Measurements from ENCODE around the gene ZC3H7B. TPM values are rescaled to one million over a fixed set of nuclear protein-coding genes. Genes with fewer than 3 reads are reported as not detected.

Gene ZC3H7B
- polyA plus RNA-seq, 10 donors = 33.7 to 52.2 (median 38.5) TPM

Other genes starting within 250 kb of the ZC3H7B start
- 10 to 100 TPM; 28.4 to 47.6 (median 37.0) TPM for gene EP300, start 208.9 kb upstream of the ZC3H7B start, polyA plus RNA-seq (ENCODE audit: insufficient read length in 10 of 10)
- 10 to 100 TPM; 12.2 to 16.9 (median 14.0) TPM for gene L3MBTL2, start 96.2 kb upstream of the ZC3H7B start, polyA plus RNA-seq (ENCODE audit: insufficient read length in 10 of 10)
- 1 to 10 TPM; 3.0 to 4.3 (median 3.6) TPM for gene CHADL, start 60.6 kb upstream of the ZC3H7B start, polyA plus RNA-seq (ENCODE audit: insufficient read length in 10 of 10)
- gene RANGAP1, start 15.3 kb upstream of the ZC3H7B start, polyA plus RNA-seq (ENCODE audit: insufficient read length in 10 of 10) = 10 to 100 TPM; 23.1 to 35.8 (median 27.5) TPM
- gene TEF, start 80.4 kb downstream of the ZC3H7B start, polyA plus RNA-seq (ENCODE audit: insufficient read length in 10 of 10) = 10 to 100 TPM in 7 of 10 donors, 1 to 10 TPM in 3; 7.9 to 11.7 (median 10.7) TPM
- gene TOB2, start 145.3 kb downstream of the ZC3H7B start, polyA plus RNA-seq (ENCODE audit: insufficient read length in 10 of 10) = 10 to 100 TPM; 29.5 to 42.7 (median 36.1) TPM
- 10 to 100 TPM; 29.1 to 45.8 (median 38.8) TPM for gene PHF5A, start 167.2 kb downstream of the ZC3H7B start, polyA plus RNA-seq (ENCODE audit: insufficient read length in 10 of 10)
- 100 to 1,000 TPM in 7 of 10 donors, 10 to 100 TPM in 3; 82.7 to 111 (median 106) TPM for gene ACO2, start 167.6 kb downstream of the ZC3H7B start, polyA plus RNA-seq (ENCODE audit: insufficient read length in 10 of 10)
- 10 to 100 TPM; 16.1 to 27.5 (median 22.1) TPM for gene POLR3H, start 242.9 kb downstream of the ZC3H7B start, polyA plus RNA-seq (ENCODE audit: insufficient read length in 10 of 10)